HepG2 (cell line): ENCODE measurements around the gene TUBA4A. TPM values are rescaled to one million over a fixed set of nuclear protein-coding genes. Genes with fewer than 3 reads are reported as not detected.

Source experiments
- ARID2 ChIP-seq: sonication (generic); formaldehyde crosslinking; IDR thresholded peaks from 2 replicates; pipeline ENCODE4 v1.8.1; 2022; ENCODE audit warnings: mild to moderate bottlenecking, missing genetic modification reagents, borderline replicate concordance
- CERS6 ChIP-seq: sonication (generic); formaldehyde crosslinking; IDR thresholded peaks from 2 replicates; pipeline ENCODE4 v1.5.0; 2020; ENCODE audit warnings: missing genetic modification reagents
- CREM ChIP-seq, 2 experiments: sonication (generic) in 1 of 2; formaldehyde crosslinking in 1 of 2; IDR thresholded peaks; 2 replicates each; pipeline versions ENCODE4 v1.4.0 to v1.6.1; 2016 to 2020; ENCODE audit warnings: antibody characterized with exemption in 1 of 2, mild to moderate bottlenecking in 1 of 2, missing genetic modification reagents in 1 of 2
- GATA4 ChIP-seq: sonication (generic); IDR thresholded peaks from 2 replicates; pipeline ENCODE4 v1.6.1; 2016; ENCODE audit warnings: antibody characterized with exemption, low read depth, borderline replicate concordance
- JUNB ChIP-seq: sonication (generic); formaldehyde crosslinking; IDR thresholded peaks from 2 replicates; pipeline ENCODE4 v1.8.0; 2022; ENCODE audit warnings: missing genetic modification reagents, mild to moderate bottlenecking, borderline replicate concordance
- KLF16 ChIP-seq, 2 experiments: sonication (generic) in 1 of 2; formaldehyde crosslinking in 1 of 2; IDR thresholded peaks; 2 replicates each; pipeline versions ENCODE4 v1.6.1 to v1.8.0; 2016 to 2023; ENCODE audit warnings: missing genetic modification reagents in 2 of 2, missing compliant biosample characterization in 1 of 2
- LRRFIP1 ChIP-seq: sonication (generic); formaldehyde crosslinking; conservative IDR thresholded peaks from 2 replicates; pipeline ENCODE4 v1.4.0; 2020; ENCODE audit warnings: missing genetic modification reagents
- PPARG ChIP-seq: conservative IDR thresholded peaks from 2 replicates; pipeline ENCODE4 v1.6.1; 2016; ENCODE audit warnings: missing biosample characterization, missing genetic modification reagents
- SAP130 ChIP-seq: IDR thresholded peaks from 2 replicates; pipeline ENCODE4 v1.6.1; 2016; ENCODE audit warnings: low read depth
- SRF ChIP-seq: IDR thresholded peaks from 2 replicates; pipeline ENCODE4 v1.6.1; 2011; ENCODE audit warnings: mild to moderate bottlenecking, low read depth, low read length, moderate library complexity
- ZEB1 ChIP-seq: IDR thresholded peaks from 2 replicates; pipeline ENCODE4 v1.6.1; 2012; ENCODE audit warnings: mild to moderate bottlenecking, low read depth, inconsistent platforms; ENCODE audit not compliant: insufficient replicate concordance
- ZNF224 ChIP-seq: sonication (generic); formaldehyde crosslinking; IDR thresholded peaks from 2 replicates; pipeline ENCODE4 v1.5.0; 2020; ENCODE audit warnings: mild to moderate bottlenecking, missing genetic modification reagents
- ZNF296 ChIP-seq: sonication (generic); formaldehyde crosslinking; conservative IDR thresholded peaks from 2 replicates; pipeline ENCODE4 v1.5.0; 2020; ENCODE audit warnings: mild to moderate bottlenecking, missing genetic modification reagents
- ZNF549 ChIP-seq: sonication (generic); formaldehyde crosslinking; IDR thresholded peaks from 2 replicates; pipeline ENCODE4 v1.5.0; 2020; ENCODE audit warnings: missing genetic modification reagents
- ZNF552 ChIP-seq: sonication (generic); formaldehyde crosslinking; IDR thresholded peaks from 2 replicates; pipeline ENCODE4 v1.9.0; 2022; ENCODE audit warnings: missing genetic modification reagents, mild to moderate bottlenecking, borderline replicate concordance
- ZNF720 ChIP-seq: sonication (generic); formaldehyde crosslinking; IDR thresholded peaks from 2 replicates; pipeline ENCODE4 v1.4.0; 2020; ENCODE audit warnings: missing genetic modification reagents
- ZNF746 ChIP-seq: sonication (generic); formaldehyde crosslinking; IDR thresholded peaks from 2 replicates; pipeline ENCODE4 v1.8.0; 2022; ENCODE audit warnings: mild to moderate bottlenecking, missing genetic modification reagents
- ZNF790 ChIP-seq: sonication (generic); formaldehyde crosslinking; IDR thresholded peaks from 2 replicates; pipeline ENCODE4 v1.8.0; 2022; ENCODE audit warnings: missing genetic modification reagents, mild to moderate bottlenecking, borderline replicate concordance
- ZNF839 ChIP-seq: sonication (generic); formaldehyde crosslinking; IDR thresholded peaks from 2 replicates; pipeline ENCODE4 v1.4.0; 2020; ENCODE audit warnings: missing genetic modification reagents, mild to moderate bottlenecking, borderline replicate concordance
- polyA plus RNA-seq, 8 experiments: library from polyadenylated mRNA; depleted of rRNA in 3 of 8; stranded (reverse) in 7 of 8; unstranded in 1 of 8; fragments of >200 nt; fragmentation: Illumina TruSeq in 4 of 8; extraction: Trizol in 4 of 8; gene quantifications; 2 replicates each; pipeline versions ENCODE4 v1.2.1 to v1.2.3, GENCODE V29; 2011 to 2016; ENCODE audit warnings: low read depth in 4 of 8, missing spikeins in 1 of 8, mixed read lengths in 1 of 8; ENCODE audit not compliant: insufficient read depth in 1 of 8
- total RNA-seq, 5 experiments: library from RNA; depleted of rRNA; stranded (reverse); fragments of >200 nt; fragmentation: Illumina TruSeq; extraction: Trizol; gene quantifications; 2 replicates each; pipeline ENCODE4 v1.2.3, GENCODE V29; 2016; ENCODE audit warnings: low read depth in 1 of 5
- TF ChIP-seq, protein P1 (sequence below): sonication (generic); formaldehyde crosslinking; IDR thresholded peaks from 2 replicates; pipeline ENCODE4 v1.5.1; 2020; ENCODE audit warnings: missing genetic modification reagents, mild to moderate bottlenecking, borderline replicate concordance
- TF ChIP-seq, protein P2 (sequence below): sonication (generic); formaldehyde crosslinking; IDR thresholded peaks from 2 replicates; pipeline ENCODE4 v1.4.0; 2020; ENCODE audit warnings: missing genetic modification reagents
- TF ChIP-seq, protein P3 (sequence below): sonication (generic); formaldehyde crosslinking; IDR thresholded peaks from 2 replicates; pipeline ENCODE4 v1.4.0; 2020; ENCODE audit warnings: missing genetic modification reagents, borderline replicate concordance

TUBA4A gene
- total and polyA plus RNA-seq, 2 of the 13 experiments (the other 11 are each of a cell fraction or from before 2014, with no cell fraction given) = 1.3 to 12.7 TPM

DNA sequence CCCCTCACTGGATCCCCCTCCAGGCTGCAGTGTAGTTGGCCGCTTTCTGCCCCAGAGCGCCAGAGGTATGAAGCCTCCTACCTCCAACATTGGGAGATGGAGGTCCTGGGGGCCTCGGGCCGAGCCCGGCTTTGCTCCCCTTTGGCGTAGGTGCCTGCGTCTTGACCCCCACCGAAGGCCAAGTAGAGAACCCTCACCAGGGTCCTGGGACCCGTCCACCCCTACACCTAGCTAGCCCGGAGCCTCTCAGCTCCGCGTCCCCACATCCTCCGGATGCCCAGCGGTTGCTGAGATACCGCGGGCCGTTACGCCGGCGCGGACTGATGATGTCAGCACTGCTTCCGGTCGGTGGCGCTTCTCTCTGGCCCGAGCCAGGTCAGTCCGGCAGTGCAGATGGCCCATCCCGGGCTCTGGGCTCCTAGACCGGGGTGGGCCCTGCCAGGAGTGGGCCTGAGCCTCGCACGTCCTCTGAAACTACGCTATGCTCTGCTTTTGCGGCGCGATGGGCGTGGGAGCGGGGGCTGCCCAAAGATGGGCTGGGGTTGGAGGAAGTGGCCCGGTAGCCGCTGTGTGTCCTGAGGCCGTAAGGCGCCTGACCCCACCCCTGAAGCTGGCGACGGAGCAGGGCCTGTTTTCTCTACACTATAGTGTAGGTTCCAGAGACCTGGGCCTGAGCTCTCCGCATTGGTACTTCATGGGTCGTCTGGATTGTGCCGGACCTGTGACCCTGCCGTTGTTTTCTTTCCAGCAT is 8.4 kb downstream of the TUBA4A start, which contains the start of the genes GLB1L and STK16 (continued):
- TF ChIP-seq, protein P1, sequence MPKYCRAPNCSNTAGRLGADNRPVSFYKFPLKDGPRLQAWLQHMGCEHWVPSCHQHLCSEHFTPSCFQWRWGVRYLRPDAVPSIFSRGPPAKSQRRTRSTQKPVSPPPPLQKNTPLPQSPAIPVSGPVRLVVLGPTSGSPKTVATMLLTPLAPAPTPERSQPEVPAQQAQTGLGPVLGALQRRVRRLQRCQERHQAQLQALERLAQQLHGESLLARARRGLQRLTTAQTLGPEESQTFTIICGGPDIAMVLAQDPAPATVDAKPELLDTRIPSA (CRISPR knock-in tag) = peak; percentile 95; the same call in 1 of the 2 replicates
- TF ChIP-seq PPARG = peak; percentile 77
- TF ChIP-seq JUNB (CRISPR knock-in tag) = no peak
- TF ChIP-seq ZNF720 (CRISPR knock-in tag) = no peak
- peak; percentile 100 for TF ChIP-seq SAP130 (CRISPR knock-in tag)
- no peak for TF ChIP-seq ZNF224 (CRISPR knock-in tag)
- no peak for TF ChIP-seq ARID2 (CRISPR knock-in tag)
- TF ChIP-seq ZNF839 (CRISPR knock-in tag) = peak; percentile 99; the same call in 1 of the 2 replicates
- TF ChIP-seq ZNF296 (CRISPR knock-in tag) = no peak; the same call in 1 of the 2 replicates
- 0 out of 2 replicates have a peak, but pooled peaks have one; percentile 61 for TF ChIP-seq CERS6
- TF ChIP-seq ZNF790 (CRISPR knock-in tag) = peak; percentile 66; the same call in 1 of the 2 replicates
- TF ChIP-seq ZNF746 (CRISPR knock-in tag) = 0 out of 2 replicates have a peak, but pooled peaks have one; percentile 87
- TF ChIP-seq SRF = peak; percentile 64
- TF ChIP-seq ZNF552 (CRISPR knock-in tag) = 0 out of 2 replicates have a peak, but pooled peaks have one; percentile 6
- TF ChIP-seq ZEB1 = peak; percentile 71
- TF ChIP-seq, protein P2, sequence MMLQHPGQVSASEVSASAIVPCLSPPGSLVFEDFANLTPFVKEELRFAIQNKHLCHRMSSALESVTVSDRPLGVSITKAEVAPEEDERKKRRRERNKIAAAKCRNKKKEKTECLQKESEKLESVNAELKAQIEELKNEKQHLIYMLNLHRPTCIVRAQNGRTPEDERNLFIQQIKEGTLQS (CRISPR knock-in tag) = peak; percentile 69
- TF ChIP-seq ZNF549 = no peak
- TF ChIP-seq GATA4 = 0 out of 2 replicates have a peak, but pooled peaks have one; percentile 67
- TF ChIP-seq LRRFIP1 (CRISPR knock-in tag) = peak; percentile 57; the same call in 1 of the 2 replicates
- TF ChIP-seq KLF16 (CRISPR knock-in tag; IDR thresholded peaks at IDR 0.05) = peak in 1 of 2 experiments; percentile 98; a peak in 3 of 4 replicates
- TF ChIP-seq, protein P3, sequence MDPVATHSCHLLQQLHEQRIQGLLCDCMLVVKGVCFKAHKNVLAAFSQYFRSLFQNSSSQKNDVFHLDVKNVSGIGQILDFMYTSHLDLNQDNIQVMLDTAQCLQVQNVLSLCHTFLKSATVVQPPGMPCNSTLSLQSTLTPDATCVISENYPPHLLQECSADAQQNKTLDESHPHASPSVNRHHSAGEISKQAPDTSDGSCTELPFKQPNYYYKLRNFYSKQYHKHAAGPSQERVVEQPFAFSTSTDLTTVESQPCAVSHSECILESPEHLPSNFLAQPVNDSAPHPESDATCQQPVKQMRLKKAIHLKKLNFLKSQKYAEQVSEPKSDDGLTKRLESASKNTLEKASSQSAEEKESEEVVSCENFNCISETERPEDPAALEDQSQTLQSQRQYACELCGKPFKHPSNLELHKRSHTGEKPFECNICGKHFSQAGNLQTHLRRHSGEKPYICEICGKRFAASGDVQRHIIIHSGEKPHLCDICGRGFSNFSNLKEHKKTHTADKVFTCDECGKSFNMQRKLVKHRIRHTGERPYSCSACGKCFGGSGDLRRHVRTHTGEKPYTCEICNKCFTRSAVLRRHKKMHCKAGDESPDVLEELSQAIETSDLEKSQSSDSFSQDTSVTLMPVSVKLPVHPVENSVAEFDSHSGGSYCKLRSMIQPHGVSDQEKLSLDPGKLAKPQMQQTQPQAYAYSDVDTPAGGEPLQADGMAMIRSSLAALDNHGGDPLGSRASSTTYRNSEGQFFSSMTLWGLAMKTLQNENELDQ (CRISPR knock-in tag) = no peak
- peak; percentile 99 for TF ChIP-seq CREM (IDR thresholded peaks at IDR 0.05)
- TF ChIP-seq CREM (CRISPR knock-in tag; IDR thresholded peaks at IDR 0.05) = peak; percentile 93
